CD4-positive, alpha-beta memory T cell (primary cell): Measurements from ENCODE around the gene PLK5. TPM values are rescaled to one million over a fixed set of nuclear protein-coding genes. Genes with fewer than 3 reads are reported as not detected.
"Not testable (repeated sequence)": the region's sequence is repeated elsewhere in the genome, so short reads cannot be mapped to it uniquely, and the experiment has no call there.

Experiments used
- CTCF ChIA-PET: fragments of 350-600 bp; sonication (Branson Sonifier 250); formaldehyde crosslinking; loops from one replicate; lab custom pipeline; 2021; ENCODE audit warnings: inconsistent platforms; ENCODE audit not compliant: partially characterized antibody; lab: Charles Lee
- POLR2A ChIA-PET: fragments of 350-600 bp; sonication (Branson Sonifier 250); formaldehyde crosslinking; loops from one replicate; lab custom pipeline; 2021; ENCODE audit not compliant: partially characterized antibody; lab: Charles Lee
- DNase-seq, 5 donors: peaks; one replicate each; pipeline versions ENCODE4 v3.0.0 to v3.0.0-alpha.2; 2020 to 2022; ENCODE audit warnings: mixed read lengths in 1 of 5
- H3K27ac ChIP-seq: one replicate; pipeline ENCODE4 v1.7.0; 2013; ENCODE audit warnings: low read depth, low read length
- H3K27me3 ChIP-seq: 2 replicates; pipeline ENCODE4 v1.7.0; 2013; ENCODE audit warnings: mild to moderate bottlenecking, low read length, moderate library complexity; ENCODE audit not compliant: insufficient read depth
- H3K36me3 ChIP-seq: 2 replicates; pipeline ENCODE4 v1.7.0; 2013; ENCODE audit warnings: mild to moderate bottlenecking, low read length, moderate library complexity; ENCODE audit not compliant: insufficient read depth
- H3K4me1 ChIP-seq: 2 replicates; pipeline ENCODE4 v1.7.0; 2013; ENCODE audit warnings: mild to moderate bottlenecking, low read length, moderate library complexity; ENCODE audit not compliant: insufficient read depth
- H3K4me3 ChIP-seq, 2 donors: one replicate each; pipeline ENCODE4 v1.7.0; 2013; ENCODE audit warnings: low read length in 2 of 2, mild to moderate bottlenecking in 1 of 2
- H3K9me3 ChIP-seq, 2 donors: one replicate each; pipeline ENCODE4 v1.7.0; 2013; ENCODE audit warnings: low read length in 2 of 2, control low read depth in 1 of 2; ENCODE audit not compliant: control insufficient read depth in 1 of 2
- H3K27ac Mint-ChIP-seq, 7 donors: one replicate each; pipeline ENCODE4 v1.8.0; 2020 to 2021; ENCODE audit warnings: mixed read lengths in 7 of 7, mild to moderate bottlenecking in 6 of 7, inconsistent platforms in 3 of 7, moderate library complexity in 3 of 7
- H3K27me3 Mint-ChIP-seq, 2 donors: one replicate each; pipeline ENCODE4 v1.8.0; 2020 to 2021; ENCODE audit warnings: mixed read lengths in 2 of 2
- H3K36me3 Mint-ChIP-seq, 2 donors: one replicate each; pipeline ENCODE4 v1.8.0; 2020 to 2021; ENCODE audit warnings: mixed read lengths in 2 of 2, inconsistent platforms in 1 of 2, mild to moderate bottlenecking in 1 of 2
- H3K4me1 Mint-ChIP-seq, 4 donors: one replicate each; pipeline ENCODE4 v1.8.0; 2020 to 2021; ENCODE audit warnings: mixed read lengths in 4 of 4, mild to moderate bottlenecking in 1 of 4
- H3K4me3 Mint-ChIP-seq, 8 donors: one replicate each; pipeline ENCODE4 v1.8.0; 2020 to 2021; ENCODE audit warnings: mixed read lengths in 8 of 8, mild to moderate bottlenecking in 7 of 8, moderate library complexity in 6 of 8, inconsistent platforms in 3 of 8
- H3K9me3 Mint-ChIP-seq, 8 donors: one replicate each; pipeline ENCODE4 v1.8.0; 2020 to 2021; ENCODE audit warnings: mixed read lengths in 8 of 8, mild to moderate bottlenecking in 5 of 8, inconsistent platforms in 3 of 8, moderate library complexity in 1 of 8
- intact Hi-C: fragments of 100-400 bp; cut with micrococcal nuclease; formaldehyde crosslinking; loops from one replicate; pipeline ENCODE4 v1.15.1; 2023
- polyA plus RNA-seq, 2 donors: library from polyadenylated mRNA; unstranded; fragments of 300-500 nt; fragmentation: Illumina TruSeq; gene quantifications; one replicate each; pipeline ENCODE4 v1.2.3, GENCODE V29; 2021
- total RNA-seq, 2 experiments: library from RNA; stranded (reverse); gene quantifications; one replicate each; pipeline ENCODE4 v1.2.3, GENCODE V29; 2021

The PLK5 gene
- total and polyA plus RNA-seq, 4 experiments from 2014 or later, result not detected

DNA sequence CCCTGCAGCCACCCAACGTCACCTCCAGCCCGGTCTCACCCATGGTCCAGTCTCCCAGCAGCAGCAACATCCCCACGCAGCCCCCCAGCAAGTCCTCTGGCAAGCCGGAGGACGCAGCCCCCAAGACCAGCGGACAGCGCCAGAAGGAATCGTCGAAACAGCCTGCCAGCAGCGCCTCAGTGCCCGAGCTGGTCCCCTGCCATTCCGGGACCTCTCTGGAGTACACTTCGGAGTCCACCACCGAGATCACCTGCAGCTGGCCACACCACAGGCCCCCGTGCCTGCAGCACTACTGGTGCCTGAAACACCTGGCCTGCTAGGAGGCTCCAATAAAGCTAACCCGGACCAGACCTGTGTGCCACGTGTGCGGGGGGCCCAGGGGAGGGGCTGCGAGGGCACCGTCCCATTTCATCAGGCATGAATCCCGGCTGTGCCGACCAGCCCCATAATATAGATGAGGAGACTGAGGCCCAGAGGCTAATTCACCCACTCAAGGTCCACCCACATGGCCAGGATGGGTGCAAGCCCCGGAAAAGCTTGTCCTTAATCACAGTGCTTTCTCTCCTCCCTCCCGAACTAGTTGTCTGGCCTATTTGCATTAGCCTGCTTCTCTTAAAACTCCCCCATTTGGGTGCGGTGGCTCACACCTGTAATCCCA, 26.2 kb upstream of the PLK5 start:
- Histone ChIP-seq H3K4me1 (no peaks in the 10 kb centered on the region), H3K36me3 (no peaks in the 10 kb centered on the region), H3K27ac (no peak overlapping the region), H3K4me3 (no peak overlapping the region), H3K27me3 (no peaks in the 10 kb centered on the region), H3K9me3 (no peaks in the 10 kb centered on the region)
- Mint-ChIP-seq H3K4me1 (no peaks in the 10 kb centered on the region), H3K9me3 (no peaks in the 10 kb centered on the region), H3K4me3 (no peak overlapping the region), H3K27ac (no peak overlapping the region), H3K27me3 (peaks cover 0 to 2% of the 10 kb centered on the region in 2 donors), H3K36me3 (no peaks in the 10 kb centered on the region)
- ChIA-PET CTCF (interaction anchor here (0.6 kb wide), 1 partner anchor 1609 kb away, joined by 3 read pairs; no protein-coding TSS in a partner anchor), POLR2A (no interaction called here)
- DNase-seq, result peak in 1 of 5 donors; percentile 13
- intact Hi-C loops, result no loop called here

DNA sequence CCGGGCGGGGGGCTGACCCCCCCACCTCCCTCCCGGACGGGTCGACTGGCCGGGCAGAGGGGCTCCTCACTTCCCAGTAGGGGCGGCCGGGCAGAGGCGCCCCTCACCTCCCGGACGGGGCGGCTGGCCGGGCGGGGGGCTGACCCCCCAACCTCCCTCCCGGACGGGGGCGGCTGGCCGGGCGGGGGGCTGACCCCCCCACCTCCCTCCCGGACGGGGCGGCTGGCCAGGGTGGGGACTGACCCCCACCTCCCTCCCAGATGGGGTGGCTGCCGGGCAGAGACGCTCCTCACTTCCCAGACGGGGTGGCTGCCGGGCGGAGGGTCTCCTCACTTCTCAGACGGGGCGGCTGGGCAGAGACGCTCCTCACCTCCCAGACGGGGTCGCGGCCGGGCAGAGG, 24.6 kb upstream of the PLK5 start:
- POLR2A ChIA-PET, H3K27me3 ChIP-seq, H3K27ac ChIP-seq, H3K27me3 Mint-ChIP-seq, H3K9me3 ChIP-seq, CTCF ChIA-PET, H3K36me3 ChIP-seq, H3K36me3 Mint-ChIP-seq, H3K4me3 Mint-ChIP-seq, H3K9me3 Mint-ChIP-seq, H3K4me1 Mint-ChIP-seq, H3K27ac Mint-ChIP-seq, H3K4me3 ChIP-seq, intact Hi-C loops, H3K4me1 ChIP-seq: not testable (repeated sequence)
- peak in 1 of 5 donors; percentile 27 for DNase-seq

GRCh38 chr19:1501200-1501595, 22.7 kb upstream of the PLK5 start:
- ChIA-PET CTCF (interaction anchor here (1.1 to 1.8 kb wide), 2 partner anchors 10 to 57 kb away, joined by 4 read pairs; partner anchors contain the start of gene REEP6), POLR2A (no interaction called here)
- peaks cover 0 to 1% (median 0%) of the 10 kb centered on the region in 8 donors for H3K9me3 Mint-ChIP-seq
- no peaks in the 10 kb centered on the region for H3K36me3 ChIP-seq
- H3K27me3 ChIP-seq, result no peaks in the 10 kb centered on the region
- no peak overlapping the region for H3K4me3 ChIP-seq
- H3K4me1 ChIP-seq, result peaks cover 9% of the 10 kb centered on the region
- intact Hi-C loops, result no loop called here
- H3K36me3 Mint-ChIP-seq, result no peaks in the 10 kb centered on the region
- DNase-seq, result peak in 1 of 5 donors; percentile 2
- H3K27ac Mint-ChIP-seq, result no peak overlapping the region
- H3K27me3 Mint-ChIP-seq, result peaks cover 3 to 8% of the 10 kb centered on the region in 2 donors
- H3K4me1 Mint-ChIP-seq, result no peaks in the 10 kb centered on the region
- no peaks in the 10 kb centered on the region for H3K9me3 ChIP-seq
- H3K4me3 Mint-ChIP-seq, result no peak overlapping the region
- H3K27ac ChIP-seq, result no peak overlapping the region

GRCh38 chr19:1502433-1503088, 21.3 kb upstream of the PLK5 start:
- ChIA-PET POLR2A (no interaction called here), CTCF (interaction anchor here (0.7 to 1.3 kb wide), 3 partner anchors 12 to 18 kb away, joined by 3 to 4 read pairs (median 3); partner anchors contain the start of gene REEP6)
- Mint-ChIP-seq H3K4me1 (peaks cover under 1 to 5% (median 2%) of the 10 kb centered on the region in 4 donors), H3K9me3 (peaks cover 0 to 1% (median 0%) of the 10 kb centered on the region in 8 donors), H3K27ac (peak overlapping the region in 1 of 7 donors; percentile 17), H3K4me3 (no peak overlapping the region), H3K36me3 (no peaks in the 10 kb centered on the region), H3K27me3 (peaks cover 3 to 9% of the 10 kb centered on the region in 2 donors)
- Histone ChIP-seq H3K36me3 (no peaks in the 10 kb centered on the region), H3K27ac (no peak overlapping the region), H3K9me3 (no peaks in the 10 kb centered on the region), H3K4me1 (peaks cover 15% of the 10 kb centered on the region), H3K4me3 (no peak overlapping the region), H3K27me3 (no peaks in the 10 kb centered on the region)
- DNase-seq, result peak in 1 of 5 donors; percentile 9
- intact Hi-C loops, result loop anchor here (1.0 kb wide), 1 partner anchor 11 kb away; the partner anchor contains the start of gene ADAMTSL5

DNA sequence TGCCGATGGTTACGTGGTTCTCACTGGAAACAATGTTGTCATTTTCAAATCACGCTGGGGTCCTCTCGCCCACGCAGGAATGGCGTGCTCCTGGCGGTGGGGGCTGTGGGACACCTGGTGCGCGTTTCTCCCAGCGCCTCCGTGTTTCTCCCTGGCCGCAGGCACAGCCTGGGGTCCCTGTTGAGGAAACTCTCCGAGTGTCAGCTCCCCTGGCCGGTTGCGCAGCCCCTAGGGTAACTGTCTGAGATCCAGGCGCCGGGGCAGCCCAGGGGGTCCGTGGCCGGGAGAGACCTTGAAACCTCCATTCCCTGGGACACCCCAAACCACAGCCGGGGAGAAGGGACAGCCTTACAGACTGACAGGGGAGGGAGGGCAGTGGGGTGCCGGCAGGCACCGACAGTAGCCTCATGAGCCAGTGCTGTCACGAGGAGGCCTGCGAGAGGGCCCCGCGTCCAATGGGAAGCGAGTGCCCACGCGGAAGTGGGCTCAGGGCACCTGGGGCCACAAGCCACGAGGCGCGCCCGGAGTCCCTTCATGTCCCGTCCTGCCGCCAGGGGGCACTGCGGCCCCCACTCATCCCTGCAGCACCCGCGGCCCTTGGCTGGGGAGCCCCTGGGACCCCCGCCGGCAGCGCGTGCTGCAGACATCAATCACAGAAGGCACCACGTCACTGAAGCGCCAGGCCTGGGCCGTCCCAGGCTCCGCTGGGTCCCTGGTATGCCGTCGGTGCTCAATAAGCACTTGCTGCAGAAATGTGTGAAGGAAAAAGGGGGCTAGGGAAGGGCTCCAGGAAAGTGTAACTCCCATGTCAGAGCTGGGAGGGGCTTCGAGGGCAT, 20.6 kb upstream of the PLK5 start:
- no peak overlapping the region for H3K27ac ChIP-seq
- Mint-ChIP-seq H3K36me3 (peaks cover 0 to 3% of the 10 kb centered on the region in 2 donors), H3K27me3 (peaks cover 3 to 13% of the 10 kb centered on the region in 2 donors), H3K4me1 (peaks cover 5 to 9% (median 6%) of the 10 kb centered on the region in 4 donors), H3K4me3 (peak overlapping the region in 1 of 8 donors; percentile 43), H3K9me3 (peaks cover 0 to 2% (median 0%) of the 10 kb centered on the region in 8 donors), H3K27ac (no peak overlapping the region)
- peak; percentile 50 to 59 (median 51) for DNase-seq
- no peaks in the 10 kb centered on the region for H3K36me3 ChIP-seq
- peaks cover 17% of the 10 kb centered on the region for H3K4me1 ChIP-seq
- intact Hi-C loops, result loop anchor here (1.0 kb wide), 1 partner anchor 10 kb away; the partner anchor contains the start of gene ADAMTSL5
- no peaks in the 10 kb centered on the region for H3K27me3 ChIP-seq
- H3K9me3 ChIP-seq, result no peaks in the 10 kb centered on the region
- POLR2A ChIA-PET, result no interaction called here
- CTCF ChIA-PET, result interaction anchor here (0.7 to 1.3 kb wide), 3 partner anchors 12 to 18 kb away, joined by 3 to 4 read pairs (median 3); partner anchors contain the start of gene REEP6
- no peak overlapping the region for H3K4me3 ChIP-seq

- no peaks in the 10 kb centered on the region for H3K27me3 ChIP-seq
These were observed 19.7 kb upstream of the PLK5 start for GRCh38 chr19:1503925-1504773.

More at GRCh38 chr19:1503925-1504773, 19.7 kb upstream of the PLK5 start:
- no peaks in the 10 kb centered on the region for H3K36me3 ChIP-seq
- peak in 1 of 5 donors; percentile 14 for DNase-seq
- ChIA-PET CTCF (interaction anchor here (1.1 kb wide), 1 partner anchor 13 kb away, joined by 4 read pairs; the partner anchor contains the start of gene REEP6), POLR2A (no interaction called here)
- H3K27me3 Mint-ChIP-seq, result peaks cover 3 to 13% of the 10 kb centered on the region in 2 donors
- intact Hi-C loops, result loop anchor here (1.0 kb wide), 1 partner anchor 9 kb away; the partner anchor contains the start of gene ADAMTSL5
- no peaks in the 10 kb centered on the region for H3K9me3 ChIP-seq
- peaks cover 0 to 2% (median 0%) of the 10 kb centered on the region in 8 donors for H3K9me3 Mint-ChIP-seq
- H3K4me3 ChIP-seq, result no peak overlapping the region
- H3K27ac ChIP-seq, result no peak overlapping the region
- peaks cover 20% of the 10 kb centered on the region for H3K4me1 ChIP-seq
- no peak overlapping the region for H3K4me3 Mint-ChIP-seq
- peaks cover 0 to 3% of the 10 kb centered on the region in 2 donors for H3K36me3 Mint-ChIP-seq
- peaks cover 5 to 15% (median 7%) of the 10 kb centered on the region in 4 donors for H3K4me1 Mint-ChIP-seq
- H3K27ac Mint-ChIP-seq, result peak overlapping the region in 1 of 7 donors; percentile 70
